GM21717 (cell line): ENCODE measurements around the gene HOXC6.

Experiments used
- ATAC-seq: cut with Tn5 transposase; IDR thresholded peaks from one replicate; pipeline ENCODE4 v1.9.1; 2021; ENCODE audit warnings: mild to moderate bottlenecking, moderate library complexity; ENCODE audit not compliant: unreplicated experiment

HOXC6 gene

DNA sequence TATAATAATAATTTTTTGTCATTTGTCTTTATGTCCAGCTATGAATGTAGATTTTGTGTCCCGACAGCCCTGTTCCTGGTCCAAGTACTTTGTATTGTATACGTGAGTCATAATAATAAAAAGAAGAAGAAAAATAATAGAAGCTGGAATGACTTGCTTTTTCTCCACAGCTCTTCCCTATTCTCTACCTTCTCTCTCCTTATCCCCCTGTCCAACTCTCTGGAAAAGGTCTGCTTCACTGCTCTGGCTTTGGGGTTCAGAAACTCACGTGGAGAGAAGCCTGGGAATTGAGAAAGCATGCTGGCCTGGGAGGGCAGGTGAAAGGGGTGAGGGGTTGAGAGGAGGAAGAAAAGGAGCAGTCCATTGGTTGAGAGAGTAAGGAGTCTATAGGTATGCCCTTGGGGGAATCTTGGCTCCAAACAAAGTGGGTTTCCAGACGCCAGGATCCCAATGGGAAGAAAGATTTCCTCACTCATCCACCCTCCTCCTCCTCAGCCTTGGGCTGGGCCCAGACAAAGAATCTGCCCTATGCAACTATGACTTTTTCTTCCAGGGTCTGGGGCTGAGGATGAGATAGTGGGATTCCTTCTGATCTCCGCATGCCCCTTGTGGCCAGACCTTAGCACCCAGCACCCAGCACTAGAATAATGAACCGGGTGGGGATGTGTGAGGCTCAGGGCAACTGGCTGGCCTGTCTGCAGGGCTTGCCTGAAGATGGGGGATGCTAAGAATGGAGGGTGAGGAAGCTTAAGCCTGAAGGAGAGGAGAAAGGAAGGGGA, 15.4 kb upstream of the HOXC6 start:
- no peak for ATAC-seq

DNA sequence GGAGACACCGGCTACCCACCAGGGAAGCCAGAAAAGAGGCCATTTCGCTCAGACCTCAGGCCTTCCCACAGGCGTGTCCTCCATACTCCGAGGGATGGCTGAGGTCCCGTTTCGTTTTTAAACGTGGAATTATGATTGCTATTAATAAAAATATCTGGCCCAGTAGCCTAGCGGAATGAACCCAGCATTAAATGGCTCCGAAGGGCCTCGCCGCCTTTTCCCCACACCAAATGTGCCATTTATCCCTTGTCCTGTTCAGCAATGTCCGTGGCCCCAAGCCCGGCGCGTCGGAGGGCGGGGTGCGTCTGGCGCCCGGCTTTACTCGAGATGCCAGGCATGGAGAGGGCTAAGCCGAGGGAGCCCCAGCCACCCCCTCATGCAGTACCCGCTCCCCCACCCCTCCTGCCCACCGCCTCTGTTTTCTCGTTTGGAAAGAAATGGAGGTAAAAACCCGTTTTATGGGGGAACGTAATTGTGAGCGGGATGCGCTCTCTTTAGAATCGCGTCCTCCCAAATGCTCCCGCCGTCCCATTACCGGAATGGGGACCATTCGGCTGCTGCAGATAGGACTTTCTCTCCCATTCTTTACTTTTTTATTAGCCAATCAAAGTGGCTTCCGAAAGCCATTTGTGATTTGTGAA, 13.7 kb upstream of the HOXC6 start:
- ATAC-seq = no peak

DNA sequence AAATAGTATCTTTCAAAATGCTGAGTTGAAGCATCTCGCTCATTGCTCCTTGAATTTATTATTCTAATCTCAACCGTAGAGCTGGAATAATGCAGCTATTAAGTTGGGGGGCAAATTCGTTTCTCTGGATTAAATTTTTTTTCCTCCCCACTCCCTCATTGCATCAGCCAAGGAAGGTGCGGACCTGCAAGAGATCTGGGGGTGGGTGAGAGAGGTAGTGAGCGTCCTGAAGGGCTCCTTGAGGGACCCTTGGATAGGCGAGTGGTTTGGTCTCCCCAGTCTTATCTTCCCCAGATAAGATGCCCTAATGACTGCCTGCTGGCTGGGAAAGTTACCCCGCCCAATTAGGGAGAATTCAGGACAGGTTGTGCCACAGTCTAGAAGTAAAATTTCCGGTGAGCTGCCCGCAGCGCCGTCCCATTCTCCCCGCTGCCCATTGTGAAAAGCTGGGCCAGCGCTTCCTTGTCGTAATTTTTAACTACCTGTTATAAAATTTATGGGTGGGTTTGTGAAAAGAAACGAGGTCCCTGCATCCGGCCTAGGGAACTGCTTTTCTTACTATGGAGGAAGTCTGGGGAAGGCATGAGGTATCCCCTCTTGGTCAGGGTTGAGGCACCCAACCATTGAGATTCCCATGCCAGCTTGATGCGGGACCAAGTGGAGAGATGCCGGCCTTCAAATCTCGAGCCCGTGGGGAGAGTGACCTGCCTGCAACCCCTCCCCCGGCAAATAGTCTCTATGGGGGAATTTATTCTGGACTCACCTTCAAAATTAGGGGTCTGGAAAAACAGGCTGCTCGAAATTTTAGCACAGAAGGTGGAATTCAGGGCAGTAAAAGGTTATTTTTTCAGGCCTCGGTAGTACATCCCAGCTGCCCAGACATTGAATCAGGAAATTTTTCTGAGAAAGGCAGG, 13.0 kb upstream of the HOXC6 start:
- no peak for ATAC-seq

DNA sequence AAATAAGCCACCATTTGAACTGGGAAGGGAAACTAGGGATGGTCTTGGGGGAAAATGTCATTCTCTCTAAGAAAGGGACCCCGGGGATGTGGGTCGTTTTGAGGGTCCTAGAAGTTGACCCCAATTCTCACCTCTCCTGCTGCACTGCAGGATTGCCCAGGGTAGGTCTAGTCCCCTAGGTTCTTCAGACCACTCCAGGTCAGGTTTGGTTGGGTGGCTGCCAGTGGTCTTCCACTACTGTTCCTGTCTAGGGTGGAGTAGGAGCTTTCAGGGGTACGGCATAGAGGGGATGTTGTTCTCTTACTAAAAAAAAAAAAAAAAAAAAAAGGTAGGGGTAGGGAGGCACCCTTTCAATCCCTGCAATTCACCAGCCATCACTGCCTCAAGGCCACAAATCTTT, 12.2 kb upstream of the HOXC6 start:
- ATAC-seq = no peak

DNA sequence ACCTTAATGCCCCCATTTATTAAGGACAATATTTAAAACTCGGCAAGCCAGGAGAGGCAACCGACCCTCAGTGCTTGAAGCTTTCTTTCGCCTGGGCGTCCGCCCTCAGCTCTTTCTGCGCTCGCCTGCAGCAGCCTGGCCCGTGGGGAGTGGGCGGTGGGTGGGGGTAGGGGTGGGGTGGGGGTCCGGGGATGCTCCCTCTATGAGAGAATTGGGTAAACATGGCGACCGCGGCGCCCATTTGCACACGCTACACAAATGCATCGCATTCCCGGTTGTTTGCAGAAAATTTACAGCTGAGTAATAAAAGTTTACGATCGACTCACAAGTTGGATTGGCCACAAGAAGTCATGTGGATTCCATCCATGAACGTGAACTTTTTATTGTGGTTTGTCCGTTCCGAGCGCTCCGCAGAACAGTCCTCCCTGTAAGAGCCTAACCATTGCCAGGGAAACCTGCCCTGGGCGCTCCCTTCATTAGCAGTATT, 11.7 kb upstream of the HOXC6 start:
- ATAC-seq = no peak

DNA sequence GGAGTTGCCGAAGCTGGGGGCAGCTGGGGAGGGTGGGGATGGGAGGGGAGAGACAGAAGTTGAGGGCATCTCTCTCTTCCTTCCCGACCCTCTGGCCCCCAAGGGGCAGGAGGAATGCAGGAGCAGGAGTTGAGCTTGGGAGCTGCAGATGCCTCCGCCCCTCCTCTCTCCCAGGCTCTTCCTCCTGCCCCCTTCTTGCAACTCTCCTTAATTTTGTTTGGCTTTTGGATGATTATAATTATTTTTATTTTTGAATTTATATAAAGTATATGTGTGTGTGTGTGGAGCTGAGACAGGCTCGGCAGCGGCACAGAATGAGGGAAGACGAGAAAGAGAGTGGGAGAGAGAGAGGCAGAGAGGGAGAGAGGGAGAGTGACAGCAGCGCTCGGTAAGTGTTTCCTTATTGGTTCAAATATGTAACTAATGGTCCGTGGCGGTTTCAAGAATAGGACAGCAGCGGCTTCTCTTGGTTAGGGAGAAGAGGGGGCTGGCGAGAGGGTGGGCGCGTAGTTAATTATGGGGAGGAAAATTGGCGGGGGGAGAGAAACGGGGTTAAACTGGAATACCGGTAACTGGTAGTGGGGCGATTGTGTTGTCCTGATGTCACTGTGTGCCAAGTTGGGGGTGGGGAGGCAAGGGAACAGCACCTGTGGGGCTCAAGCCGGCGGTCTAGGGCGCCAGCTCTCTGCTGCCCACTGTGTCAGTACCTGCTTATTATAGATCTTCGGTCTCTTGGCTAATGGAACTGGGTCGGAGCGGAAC, 11.0 kb upstream of the HOXC6 start:
- peak; percentile 29 for ATAC-seq

DNA sequence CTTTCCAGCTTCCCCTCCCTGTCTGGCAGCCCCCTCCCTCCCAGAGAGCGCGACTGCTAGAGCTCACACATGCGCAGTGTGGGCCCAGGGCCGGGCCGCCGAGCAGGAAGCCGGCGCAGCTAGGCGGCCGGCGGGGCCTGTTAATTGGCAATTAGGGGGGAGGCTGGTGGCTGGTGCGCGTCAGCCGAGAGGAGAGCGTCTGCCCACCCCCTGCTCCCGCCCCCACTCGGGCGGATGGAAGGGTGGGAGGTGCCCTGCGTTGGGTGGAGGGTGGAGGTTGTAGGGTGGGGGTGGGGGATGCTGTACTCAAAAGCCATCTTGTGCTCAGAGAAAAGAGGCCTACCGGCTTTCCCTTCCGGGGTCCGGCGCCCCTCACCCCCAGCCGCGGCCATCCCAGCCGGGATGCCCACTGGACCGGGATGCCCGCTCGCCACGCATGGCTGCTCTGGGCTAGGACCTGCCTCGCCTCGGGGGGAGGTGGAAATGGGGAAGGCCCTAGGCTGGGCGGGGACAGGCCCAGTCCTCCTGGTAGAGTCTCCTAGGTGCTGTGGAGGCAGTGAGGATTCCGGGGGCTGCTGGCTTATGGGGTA, 10.3 kb upstream of the HOXC6 start:
- peak; percentile 78 for ATAC-seq

DNA sequence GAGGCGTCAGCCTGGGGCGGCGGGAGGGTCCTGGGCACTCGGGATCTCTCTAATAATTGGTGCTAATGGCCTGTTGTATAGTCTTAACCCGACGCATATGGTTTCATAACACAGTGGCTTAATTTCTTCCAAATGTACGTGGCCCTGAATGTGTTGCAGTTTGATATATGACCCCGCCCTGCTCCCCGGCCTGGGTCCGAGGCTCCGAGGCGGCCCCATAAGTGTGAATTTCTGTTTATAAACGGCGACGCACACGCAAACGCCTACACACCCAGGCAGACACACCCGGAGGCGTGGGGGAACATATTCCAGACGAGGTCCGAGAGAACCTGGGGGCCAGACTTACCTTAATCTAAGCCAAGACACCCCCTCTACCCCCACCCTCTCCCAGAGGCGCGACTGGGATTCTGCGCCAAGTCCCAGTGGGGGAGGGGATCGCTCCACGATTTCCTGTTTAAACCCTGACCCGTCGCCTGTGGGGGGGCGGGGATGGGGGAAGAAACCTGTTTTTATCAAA, 9.7 kb upstream of the HOXC6 start:
- no peak for ATAC-seq

DNA sequence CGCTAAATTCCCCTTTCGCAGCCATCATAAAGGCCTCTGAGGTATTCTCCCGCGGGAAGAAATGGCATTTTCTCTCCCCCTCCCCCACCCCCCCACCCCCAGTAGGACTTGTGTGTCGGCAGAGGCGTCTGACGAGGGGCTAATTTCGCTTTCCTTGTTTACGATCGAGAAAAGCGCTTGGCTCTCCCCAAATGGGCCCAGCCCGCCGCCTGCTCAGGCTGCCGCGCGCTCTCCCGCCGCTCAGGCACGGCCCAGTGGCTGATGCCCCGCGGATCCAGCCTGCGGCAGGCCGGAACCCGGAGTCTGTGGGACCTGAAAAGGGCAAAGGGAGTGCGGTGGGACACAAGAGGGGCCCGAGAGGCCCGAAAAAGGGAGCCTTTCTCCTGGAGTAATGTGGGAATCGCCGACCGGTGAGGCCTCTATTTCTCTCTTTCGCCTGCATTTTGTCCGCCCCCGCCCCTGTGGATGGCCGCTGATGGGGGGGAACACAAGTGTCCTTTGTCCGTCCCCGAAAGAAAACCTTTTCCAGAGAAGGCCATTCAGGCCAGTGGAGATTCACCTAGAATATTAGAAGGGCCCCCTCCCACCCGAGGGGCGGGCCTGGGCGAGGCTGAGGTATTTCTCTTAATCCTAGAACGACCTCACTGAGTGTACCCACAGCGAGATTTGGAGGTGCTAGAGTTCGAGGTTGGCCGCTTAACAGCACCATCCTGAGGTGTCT, 9.0 kb upstream of the HOXC6 start:
- no peak for ATAC-seq

DNA sequence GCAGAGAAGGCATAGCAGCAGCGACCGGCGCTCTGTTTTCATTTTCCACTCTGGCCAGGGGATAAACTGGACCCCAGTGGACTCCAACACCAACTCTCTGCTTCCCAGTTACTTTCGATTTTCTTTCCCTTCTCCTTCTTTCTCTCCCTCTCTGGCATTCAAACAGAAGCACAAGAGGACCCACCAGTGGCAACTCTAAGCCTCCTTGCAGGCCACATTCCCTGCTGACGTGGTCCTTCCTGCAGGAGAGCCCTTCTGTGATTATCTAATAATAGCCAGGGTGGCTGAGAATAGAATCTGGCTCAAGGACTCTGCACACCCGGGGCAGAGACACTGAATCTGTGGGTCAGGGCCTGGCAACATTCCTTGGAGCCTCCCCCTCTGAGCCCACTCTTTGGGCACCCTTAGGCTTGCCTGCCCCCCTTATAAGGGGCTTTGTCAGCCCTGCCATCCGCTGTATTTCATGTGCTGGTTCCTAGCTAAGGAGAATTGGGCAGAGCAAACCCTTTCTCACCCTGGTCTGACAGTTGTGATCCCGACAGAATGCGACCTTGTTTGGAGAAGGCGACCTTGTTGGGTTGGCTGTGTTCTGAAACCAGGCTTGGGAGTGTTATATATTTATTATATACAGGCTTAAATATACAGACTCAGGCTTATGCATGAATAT, 8.2 kb upstream of the HOXC6 start:
- ATAC-seq = no peak

DNA sequence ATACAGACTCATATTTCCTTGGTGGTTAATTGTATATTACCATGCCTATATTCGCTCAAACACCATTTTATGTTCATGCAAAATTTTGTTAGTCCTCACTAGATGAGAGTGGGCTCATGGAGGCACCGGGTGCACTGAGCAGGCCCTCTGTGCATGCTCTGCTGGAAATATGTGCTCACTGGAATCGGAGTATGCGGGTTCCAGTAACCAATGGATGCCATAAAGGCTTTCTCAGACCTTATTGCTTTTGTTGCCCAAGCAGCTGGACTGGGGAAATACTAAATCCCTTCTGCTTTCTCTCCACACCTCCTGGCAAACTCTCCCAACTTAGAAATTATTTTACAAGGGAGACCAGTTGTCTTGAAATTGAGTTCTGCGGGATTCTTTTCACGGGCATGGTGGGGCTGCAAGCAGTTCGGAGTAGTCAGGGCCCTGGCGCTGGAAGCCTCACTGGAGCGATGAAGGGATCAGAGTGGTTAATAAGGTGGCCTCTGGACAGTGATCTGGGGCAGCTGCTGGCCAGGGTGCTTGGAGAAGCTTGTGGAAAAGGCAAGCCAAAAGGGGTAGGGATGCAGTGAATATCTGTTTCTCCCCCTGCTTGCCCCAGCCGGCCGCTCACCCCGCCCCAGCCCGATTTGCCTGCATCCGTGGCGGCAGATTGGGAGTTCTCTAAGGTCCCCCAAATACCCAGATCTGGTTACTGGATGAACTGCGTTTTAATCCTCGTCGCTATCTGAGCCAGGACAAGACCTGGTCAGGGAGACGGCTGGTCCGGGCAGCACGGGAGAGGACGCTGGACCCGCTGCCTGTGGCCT, 7.4 kb upstream of the HOXC6 start:
- no peak for ATAC-seq

DNA sequence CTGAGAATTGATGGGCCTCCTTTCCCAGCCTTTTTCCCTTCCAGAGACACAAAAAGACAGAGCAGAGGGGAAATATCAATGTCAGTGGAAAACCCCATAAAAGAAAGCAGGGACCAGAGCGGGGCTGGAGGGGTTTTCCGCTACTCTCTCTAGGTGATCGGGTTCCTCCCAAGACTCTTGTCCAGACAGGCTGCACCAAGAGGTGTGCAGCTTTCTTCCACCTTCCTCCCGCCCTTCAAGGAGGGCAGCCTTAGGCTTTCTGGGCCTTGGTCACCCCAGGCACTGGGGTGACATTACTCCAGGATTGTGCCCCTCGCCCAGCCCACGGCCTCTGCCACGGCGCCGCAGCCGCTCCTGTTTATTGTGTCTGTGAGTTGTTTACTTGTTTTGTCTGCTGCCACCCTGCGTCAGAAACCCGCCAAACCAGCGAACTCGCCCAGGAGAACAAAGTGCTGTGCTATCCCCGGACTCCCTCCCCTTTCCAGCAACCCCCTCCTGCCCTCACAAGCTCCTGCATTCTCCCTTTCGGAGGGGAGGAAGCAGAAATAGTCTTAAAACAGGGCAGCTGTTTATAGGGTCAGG, 6.7 kb upstream of the HOXC6 start:
- no peak for ATAC-seq

DNA sequence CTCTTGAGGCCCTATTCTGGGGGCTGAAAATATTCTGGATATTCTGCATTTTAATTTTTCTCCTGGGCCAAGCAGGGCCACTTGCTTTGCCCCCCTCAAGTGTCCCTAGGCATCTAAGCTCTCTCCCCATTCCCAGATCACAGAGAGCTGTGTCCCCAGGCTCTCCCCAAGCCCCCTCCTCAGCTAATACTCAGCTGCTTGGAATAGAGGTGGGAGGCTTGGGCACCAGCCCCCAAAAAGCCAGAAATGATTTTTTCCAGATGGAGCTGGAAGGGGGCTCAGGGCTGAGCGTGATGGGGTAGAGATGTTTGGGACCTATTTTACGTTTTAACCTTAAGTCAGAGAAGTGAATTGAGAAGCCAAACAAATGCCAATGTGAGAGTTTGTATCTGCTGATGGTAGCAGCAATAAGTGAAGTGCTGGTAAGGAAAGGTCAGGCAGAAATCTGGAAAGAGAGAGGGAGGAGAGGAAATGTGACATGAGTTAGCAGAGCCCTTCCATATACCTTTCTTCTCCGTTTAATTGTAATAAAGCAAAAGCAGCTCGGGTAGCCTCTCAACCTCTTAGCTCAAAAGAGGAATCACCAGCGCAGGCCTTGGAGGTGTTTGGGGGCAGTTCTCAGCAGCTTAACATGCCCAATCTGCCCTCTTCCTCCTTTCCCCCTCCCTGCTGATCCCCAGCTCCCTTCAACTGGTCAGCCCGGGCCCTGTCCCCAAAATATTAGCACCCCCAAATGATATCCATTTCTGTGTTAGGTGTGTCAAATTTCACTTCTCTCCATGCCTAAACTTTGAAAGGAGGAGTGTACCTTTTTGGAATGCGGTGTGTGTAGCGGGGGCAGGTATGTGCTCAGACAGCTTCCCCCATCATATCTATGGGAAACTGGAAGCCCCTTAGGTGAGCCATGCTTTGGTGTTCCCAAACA, 5.0 kb upstream of the HOXC6 start:
- no peak for ATAC-seq

DNA sequence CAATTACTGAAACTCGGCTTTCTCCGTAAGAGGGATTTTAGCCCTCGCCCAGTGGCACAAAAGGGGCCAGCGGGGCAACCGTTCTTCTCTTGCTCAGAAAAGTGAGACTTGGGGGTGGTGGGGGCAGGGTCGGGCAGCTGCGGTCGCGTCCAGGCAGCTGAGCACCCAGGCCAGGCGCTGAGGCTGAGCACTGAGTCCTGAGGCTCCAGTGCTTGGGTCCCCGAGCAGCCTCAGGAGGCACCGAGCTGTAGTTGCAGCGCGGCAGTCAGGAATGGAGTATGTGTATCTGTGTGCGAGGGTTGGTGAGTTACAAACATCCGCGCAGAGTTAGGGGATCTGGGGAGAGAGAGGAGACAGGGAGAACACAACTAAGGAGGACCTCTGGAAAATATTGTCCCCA, 4.1 kb upstream of the HOXC6 start:
- ATAC-seq = no peak

DNA sequence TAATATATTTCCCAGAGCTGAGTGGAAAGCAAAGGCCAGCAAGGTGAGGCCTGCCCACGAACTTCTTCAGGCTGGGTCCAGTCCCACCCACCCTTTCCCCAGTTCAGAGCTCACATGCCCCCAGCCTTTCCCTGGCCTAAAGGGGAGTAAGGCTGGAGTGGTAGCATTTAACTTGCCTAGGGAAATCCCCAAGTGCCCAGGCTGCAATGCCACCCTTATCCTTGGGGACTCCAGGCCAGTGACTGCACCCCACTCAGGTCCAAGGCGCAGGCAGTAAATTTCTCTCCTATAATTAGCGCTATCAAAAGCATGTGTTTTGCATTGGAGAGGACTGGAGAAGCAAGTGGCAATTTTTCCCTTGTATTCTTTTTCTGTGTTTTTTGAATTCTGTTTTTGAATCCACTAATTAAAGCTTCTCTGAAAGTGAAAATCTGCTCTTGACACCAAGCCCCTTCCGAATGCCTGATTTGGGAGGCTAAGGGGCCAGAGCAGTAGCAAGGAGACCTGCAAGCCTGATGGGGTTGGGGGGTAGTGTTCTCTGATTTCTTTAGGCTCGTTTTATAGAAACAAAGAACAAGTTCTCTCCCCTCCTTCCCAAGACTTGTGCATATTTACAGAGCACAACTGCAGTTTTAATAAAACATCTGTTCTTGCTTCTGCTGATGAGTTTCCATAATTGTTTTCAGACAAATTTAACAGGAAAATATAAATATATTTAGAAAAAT, 3.5 kb upstream of the HOXC6 start:
- no peak for ATAC-seq
